K562 (cell line): ENCODE measurements around the gene ZFYVE26. TPM values are rescaled to one million over a fixed set of nuclear protein-coding genes. Genes with fewer than 3 reads are reported as not detected.

ENCODE experiments used
- FOXJ2 ChIP-seq: fragments of 200-800 bp; sonication (Bioruptor generic); IDR thresholded peaks from 2 replicates; pipeline ENCODE4 v1.6.1; 2016; ENCODE audit warnings: missing genetic modification characterization, missing compliant biosample characterization
- HDAC3 ChIP-seq: fragments of 450-650 bp; IDR thresholded peaks from 2 replicates; pipeline ENCODE4 v1.6.1; 2018; ENCODE audit warnings: borderline replicate concordance, mild to moderate bottlenecking, moderate library complexity; ENCODE audit not compliant: partially characterized antibody
- HDGF ChIP-seq: fragments of 450-650 bp; IDR thresholded peaks from 2 replicates; pipeline ENCODE4 v1.6.1; 2016
- MYNN ChIP-seq, 2 experiments: sonication (generic); formaldehyde crosslinking in 1 of 2; IDR thresholded peaks; 2 replicates each; pipeline versions ENCODE4 v1.5.0 to v1.6.1; 2016 to 2020; ENCODE audit warnings: antibody characterized with exemption in 1 of 2, missing genetic modification reagents in 1 of 2
- NFXL1 ChIP-seq: fragments of 450-650 bp; formaldehyde crosslinking; IDR thresholded peaks from 2 replicates; pipeline ENCODE4 v1.4.0; 2021; ENCODE audit warnings: mild to moderate bottlenecking
- ZNF407 ChIP-seq: fragments of 450-650 bp; IDR thresholded peaks from 2 replicates; pipeline ENCODE4 v1.6.1; 2016; ENCODE audit warnings: low read depth
- polyA plus RNA-seq, 8 experiments: library from polyadenylated mRNA; depleted of rRNA in 4 of 8; stranded (reverse) in 5 of 8; unstranded in 3 of 8; fragments of >200 nt; fragmentation: Nextera tagmentation in 2 of 8; fragmentation: Illumina TruSeq in 1 of 8; extraction: Ambion mirVana in 2 of 8; extraction: Trizol in 1 of 8; gene quantifications; 2 replicates each; pipeline versions ENCODE4 v1.2.1 to v1.2.3, GENCODE V29; 2011 to 2014; ENCODE audit warnings: inconsistent platforms in 1 of 8, missing spikeins in 1 of 8
- total RNA-seq, 7 experiments: library from RNA; depleted of rRNA in 6 of 7; stranded (reverse); fragments of >200 nt in 6 of 7; fragmentation: Illumina TruSeq in 2 of 7; extraction: Trizol in 2 of 7; gene quantifications; 2 replicates each; pipeline versions ENCODE4 v1.2.1 to v1.2.3, GENCODE V29; 2011 to 2021; ENCODE audit warnings: low replicate concordance in 1 of 7

Gene ZFYVE26
- total and polyA plus RNA-seq, 9 of the 15 experiments (the other 6 are each of a cell fraction or from before 2014, with no cell fraction given) = 0.32 to 9.1 (median 5.9) TPM

- TF ChIP-seq ZNF407 (no peak), HDGF (no peak), FOXJ2 (tag) (no peak), MYNN (IDR thresholded peaks at IDR 0.05) (no peak), MYNN (CRISPR knock-in tag; IDR thresholded peaks at IDR 0.05) (no peak), NFXL1 (CRISPR knock-in tag) (no peak), HDAC3 (no peak)
Observed at GRCh38 chr14:67806246-67806645, 10.1 kb downstream of the ZFYVE26 start (continued).
